Hepatocyte (in vitro differentiated cells): ENCODE measurements around the gene VIPR1. TPM values are rescaled to one million over a fixed set of nuclear protein-coding genes. Genes with fewer than 3 reads are reported as not detected.

ENCODE experiments used
- DNase-seq: peaks from one replicate; pipeline ENCODE4 v3.0.0-alpha.2; 2016; ENCODE audit warnings: low spot score
- H2AFZ ChIP-seq: fragments of 200-600 bp; sonication (generic); 2 replicates; pipeline ENCODE4 v1.6.0; 2016; ENCODE audit warnings: antibody characterized with exemption, mild to moderate bottlenecking
- H3K27ac ChIP-seq: fragments of 200-600 bp; sonication (generic); 2 replicates; pipeline ENCODE4 v1.5.1; 2016; ENCODE audit warnings: mild to moderate bottlenecking
- H3K27me3 ChIP-seq: fragments of 200-600 bp; sonication (generic); 2 replicates; pipeline ENCODE4 v1.6.1; 2016
- H3K36me3 ChIP-seq: fragments of 200-600 bp; sonication (generic); replicated peaks from 2 replicates; pipeline ENCODE4 v1.5.1; 2016; ENCODE audit warnings: low read depth; ENCODE audit not compliant: insufficient read depth
- H3K4me1 ChIP-seq: fragments of 200-600 bp; sonication (generic); 2 replicates; pipeline ENCODE4 v1.5.1; 2016; ENCODE audit warnings: mild to moderate bottlenecking, moderate library complexity; ENCODE audit not compliant: insufficient read depth
- H3K4me2 ChIP-seq: fragments of 200-600 bp; sonication (generic); 2 replicates; pipeline ENCODE4 v1.6.0; 2016
- H3K4me3 ChIP-seq: fragments of 200-600 bp; sonication (generic); 2 replicates; pipeline ENCODE4 v1.5.1; 2016; ENCODE audit warnings: mild to moderate bottlenecking
- H3K79me2 ChIP-seq: fragments of 200-600 bp; sonication (generic); 2 replicates; pipeline ENCODE4 v1.6.0; 2017; ENCODE audit warnings: mild to moderate bottlenecking
- H3K9me2 ChIP-seq: fragments of 200-600 bp; sonication (generic); replicated peaks from 2 replicates; pipeline ENCODE4 v1.6.0; 2017; ENCODE audit warnings: mild to moderate bottlenecking; ENCODE audit not compliant: insufficient read depth
- H3K9me3 ChIP-seq: fragments of 200-600 bp; sonication (generic); 2 replicates; pipeline ENCODE4 v1.5.1; 2016; ENCODE audit warnings: low read depth, mild to moderate bottlenecking
- H4K20me1 ChIP-seq: fragments of 200-600 bp; sonication (generic); 2 replicates; pipeline ENCODE4 v1.6.0; 2016; ENCODE audit warnings: mild to moderate bottlenecking; ENCODE audit not compliant: insufficient read depth, poor library complexity, severe bottlenecking
- CTCF ChIP-seq: fragments of 200-600 bp; sonication (generic); IDR thresholded peaks from 2 replicates; pipeline ENCODE4 v1.5.1; 2016; ENCODE audit warnings: antibody characterized with exemption, mild to moderate bottlenecking; ENCODE audit not compliant: poor library complexity
- EZH2 ChIP-seq: fragments of 200-600 bp; sonication (generic); IDR thresholded peaks from 2 replicates; pipeline ENCODE4 v1.6.1; 2016; ENCODE audit warnings: antibody characterized with exemption, mild to moderate bottlenecking, borderline replicate concordance
- EZH2phosphoT487 ChIP-seq: fragments of 200-600 bp; sonication (generic); IDR thresholded peaks from one replicate; pipeline ENCODE4 v1.6.1; 2018; ENCODE audit warnings: antibody characterized with exemption, mild to moderate bottlenecking, low read depth, moderate library complexity; ENCODE audit not compliant: unreplicated experiment, severe bottlenecking
- WGBS: methylation state at CpG from one replicate; pipeline ENCODE4 v1.1.6; 2016; ENCODE audit warnings: low lambda C conversion rate; ENCODE audit errors: missing lambda C conversion rate; 5-methylcytosine and 5-hydroxymethylcytosine counted together
- polyA plus RNA-seq: library from polyadenylated mRNA; unstranded; fragments of >200 nt; fragmentation: Nextera tagmentation; extraction: Ambion mirVana; gene quantifications from 2 replicates; pipeline ENCODE4 v1.2.1, GENCODE V29; 2016
- total RNA-seq: library from RNA; depleted of rRNA; stranded (reverse); fragments of >200 nt; gene quantifications from 2 replicates; pipeline ENCODE4 v1.2.3, GENCODE V29; 2014

VIPR1 gene
- total and polyA plus RNA-seq, 2 experiments from 2014 or later: 17.5 to 19.2 TPM

- Histone ChIP-seq H3K79me2 (no peaks in the 10 kb centered on the region), H3K27ac (no peak overlapping the region), H3K4me3 (no peak overlapping the region), H3K4me1 (peaks cover 6% of the 10 kb centered on the region), H4K20me1 (no peaks in the 10 kb centered on the region), H3K4me2 (no peak overlapping the region), H3K9me2 (no peaks in the 10 kb centered on the region), H3K9me3 (no peaks in the 10 kb centered on the region), H2AFZ (no peak overlapping the region), H3K36me3 (no peaks in the 10 kb centered on the region), H3K27me3 (no peaks in the 10 kb centered on the region)
- DNase-seq: no peak
- WGBS: 88% methylated on average over 3 of the region's 3 CpGs
- TF ChIP-seq EZH2phosphoT487 (no peak), CTCF (no peak)
Observed at GRCh38 chr3:42489937-42490227, 12.6 kb upstream of the VIPR1 start.

DNA sequence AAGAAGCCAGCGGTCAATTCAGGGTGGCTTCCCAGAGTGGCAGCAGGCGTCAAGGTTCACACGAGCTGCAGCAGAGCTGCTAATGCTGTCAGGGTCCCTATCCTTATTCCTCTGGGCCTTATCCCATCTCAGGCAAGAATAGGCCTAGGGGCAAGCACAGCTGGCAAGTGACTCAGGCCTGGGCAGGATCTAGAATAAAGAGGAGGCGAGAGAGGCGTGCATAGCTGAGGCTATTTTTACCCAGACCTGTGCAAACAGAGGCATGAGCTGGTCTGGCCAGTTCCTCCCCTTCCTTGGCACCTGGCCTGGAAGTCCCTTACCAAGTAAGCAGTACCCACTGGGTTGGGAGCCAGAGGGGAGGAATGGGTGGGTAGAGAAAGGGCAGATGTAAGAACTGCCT is 12.2 kb upstream of the VIPR1 start:
- H3K4me1 ChIP-seq: peaks cover 6% of the 10 kb centered on the region
- TF ChIP-seq EZH2phosphoT487: no peak
- no peak for TF ChIP-seq CTCF
- TF ChIP-seq EZH2: no peak
- no peak overlapping the region for H3K4me2 ChIP-seq
- H3K79me2 ChIP-seq: no peaks in the 10 kb centered on the region
- no peak overlapping the region for H3K27ac ChIP-seq
- no peaks in the 10 kb centered on the region for H3K9me3 ChIP-seq
- no peaks in the 10 kb centered on the region for H3K9me2 ChIP-seq
- whole genome bisulfite sequencing: 80% methylated on average over 5 of the region's 5 CpGs
- H3K4me3 ChIP-seq: no peak overlapping the region
- no peak overlapping the region for H2AFZ ChIP-seq
- peak; percentile 35 for DNase-seq
- H4K20me1 ChIP-seq: no peaks in the 10 kb centered on the region
- no peaks in the 10 kb centered on the region for H3K36me3 ChIP-seq
- H3K27me3 ChIP-seq: no peaks in the 10 kb centered on the region

DNA sequence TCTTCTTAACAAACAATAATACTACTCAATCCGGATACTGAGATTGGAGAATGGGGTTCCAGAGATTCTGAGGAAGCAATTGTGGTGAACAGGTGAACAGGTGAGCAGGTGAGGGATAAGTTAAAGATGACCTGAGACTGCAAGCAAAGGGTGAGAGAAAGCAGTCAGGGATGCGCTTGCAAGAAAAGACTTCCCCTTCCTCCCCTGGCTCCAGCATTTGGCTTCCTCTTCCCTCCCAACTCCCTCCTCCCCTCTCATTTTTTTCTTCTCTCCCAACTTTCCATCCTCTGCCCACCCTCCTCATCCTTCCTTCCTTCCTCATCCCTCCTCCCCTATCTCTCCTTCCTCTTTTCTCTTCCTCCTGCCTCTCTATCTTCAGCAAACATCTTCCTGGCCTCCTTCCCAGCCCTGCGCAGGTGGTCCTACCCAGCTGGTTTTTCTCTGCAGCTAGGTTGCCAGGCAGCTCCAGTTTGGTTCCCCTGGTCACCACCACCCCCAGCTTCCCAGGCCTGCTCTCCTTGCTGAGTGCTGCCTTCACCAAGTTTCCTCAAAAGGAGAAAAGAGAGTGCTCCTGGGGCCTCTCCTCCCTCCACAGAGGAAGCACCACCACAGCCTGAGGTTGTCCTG is 10.4 kb upstream of the VIPR1 start:
- H3K27ac ChIP-seq: no peak overlapping the region

More for the DNA sequence above, 10.4 kb upstream of the VIPR1 start:
- no peak overlapping the region for H3K4me2 ChIP-seq
- no peaks in the 10 kb centered on the region for H3K9me2 ChIP-seq
- H4K20me1 ChIP-seq: no peaks in the 10 kb centered on the region
- H3K9me3 ChIP-seq: no peaks in the 10 kb centered on the region
- H3K27me3 ChIP-seq: no peaks in the 10 kb centered on the region
- DNase-seq: no peak
- TF ChIP-seq CTCF (no peak), EZH2 (no peak), EZH2phosphoT487 (no peak)
- no peak overlapping the region for H3K4me3 ChIP-seq
- no peaks in the 10 kb centered on the region for H3K79me2 ChIP-seq
- no peaks in the 10 kb centered on the region for H3K36me3 ChIP-seq
- 98% methylated on average over 3 of the region's 3 CpGs for WGBS
- peaks cover 6% of the 10 kb centered on the region for H3K4me1 ChIP-seq
- no peak overlapping the region for H2AFZ ChIP-seq
